GM06990 (cell line): ENCODE data around the gene LTBP3.

Experiments used
- DNase-seq: peaks from one replicate; pipeline ENCODE4 v3.0.0-alpha.2; 2011; ENCODE audit not compliant: insufficient read length; ENCODE audit errors: extremely low read depth
- H3K27me3 ChIP-seq: replicated peaks from 2 replicates; pipeline ENCODE4 v1.6.0; 2011; ENCODE audit warnings: low read length; ENCODE audit not compliant: control insufficient read depth, insufficient read depth
- H3K36me3 ChIP-seq: 2 replicates; pipeline ENCODE4 v1.5.1; 2011; ENCODE audit warnings: low read length; ENCODE audit not compliant: control insufficient read depth, insufficient read depth
- H3K4me3 ChIP-seq: replicated peaks from 2 replicates; pipeline ENCODE4 v1.5.1; 2011; ENCODE audit warnings: low read depth, mild to moderate bottlenecking, control low read depth, low read length
- CTCF ChIP-seq: IDR thresholded peaks from 2 replicates; pipeline ENCODE4 v1.5.1; 2011; ENCODE audit warnings: low read length, control low read depth, mild to moderate bottlenecking, inconsistent platforms; ENCODE audit not compliant: insufficient read depth, poor library complexity, severe bottlenecking

Gene LTBP3

GRCh38 chr11:65492637-65493366 lies 65.4 kb downstream of the LTBP3 start:
- DNase-seq = peak; percentile 72
- peak overlapping the region; percentile 41 for H3K4me3 ChIP-seq
- TF ChIP-seq CTCF = no peak
- no peaks in the 10 kb centered on the region for H3K27me3 ChIP-seq
- no peaks in the 10 kb centered on the region for H3K36me3 ChIP-seq

- Histone ChIP-seq H3K4me3 (0 out of 2 replicates have a peak overlapping the region, but pooled peaks have one; percentile 5), H3K36me3 (no peaks in the 10 kb centered on the region), H3K27me3 (no peaks in the 10 kb centered on the region)
- no peak for TF ChIP-seq CTCF
- no peak for DNase-seq
These were observed 65.8 kb downstream of the LTBP3 start for GRCh38 chr11:65492387-65492636.

DNA sequence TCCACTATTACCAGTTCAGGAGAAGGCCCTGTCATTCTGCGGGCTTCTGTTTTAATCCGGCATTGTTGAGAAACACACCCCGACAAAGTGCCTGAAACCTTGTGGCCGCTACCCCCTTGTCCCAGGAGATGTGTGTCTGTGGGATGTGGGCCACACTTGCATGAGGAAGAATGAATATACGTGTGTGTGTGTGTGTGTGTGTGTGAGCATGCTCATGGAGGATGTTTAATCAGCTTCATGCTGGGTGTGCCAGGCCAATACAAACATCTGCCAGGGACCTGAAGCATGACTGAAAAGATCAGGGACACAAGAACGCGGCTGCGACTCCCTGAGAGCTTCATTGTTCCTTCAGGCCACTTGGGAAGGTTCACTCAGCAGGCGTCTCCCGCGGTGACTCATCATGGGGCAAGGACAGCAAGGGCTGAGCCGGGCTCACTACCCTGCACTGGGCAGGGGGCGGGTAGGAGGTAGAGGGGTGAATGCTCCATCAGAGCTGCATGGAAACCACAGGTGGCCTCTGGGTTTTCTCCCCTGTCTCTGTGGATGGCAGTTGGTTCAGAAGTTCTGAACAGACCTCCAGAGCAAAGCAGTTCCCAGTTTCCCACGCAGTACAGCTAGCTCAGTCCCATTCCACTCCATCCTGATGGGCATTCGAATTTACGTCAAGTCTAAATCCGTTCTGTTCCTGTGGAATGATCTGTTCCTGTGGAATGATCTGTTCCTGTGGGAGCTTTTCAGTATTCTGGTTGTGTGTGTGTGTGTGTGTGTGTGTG lies 66.4 kb downstream of the LTBP3 start:
- H3K4me3 ChIP-seq = no peak overlapping the region
- no peaks in the 10 kb centered on the region for H3K36me3 ChIP-seq
- no peak for TF ChIP-seq CTCF
- DNase-seq = peak; percentile 58
- no peaks in the 10 kb centered on the region for H3K27me3 ChIP-seq

GRCh38 chr11:65491163-65491465 lies 67.0 kb downstream of the LTBP3 start:
- Histone ChIP-seq H3K4me3 (no peak overlapping the region), H3K36me3 (no peaks in the 10 kb centered on the region), H3K27me3 (no peaks in the 10 kb centered on the region)
- no peak for TF ChIP-seq CTCF
- no peak for DNase-seq

DNA sequence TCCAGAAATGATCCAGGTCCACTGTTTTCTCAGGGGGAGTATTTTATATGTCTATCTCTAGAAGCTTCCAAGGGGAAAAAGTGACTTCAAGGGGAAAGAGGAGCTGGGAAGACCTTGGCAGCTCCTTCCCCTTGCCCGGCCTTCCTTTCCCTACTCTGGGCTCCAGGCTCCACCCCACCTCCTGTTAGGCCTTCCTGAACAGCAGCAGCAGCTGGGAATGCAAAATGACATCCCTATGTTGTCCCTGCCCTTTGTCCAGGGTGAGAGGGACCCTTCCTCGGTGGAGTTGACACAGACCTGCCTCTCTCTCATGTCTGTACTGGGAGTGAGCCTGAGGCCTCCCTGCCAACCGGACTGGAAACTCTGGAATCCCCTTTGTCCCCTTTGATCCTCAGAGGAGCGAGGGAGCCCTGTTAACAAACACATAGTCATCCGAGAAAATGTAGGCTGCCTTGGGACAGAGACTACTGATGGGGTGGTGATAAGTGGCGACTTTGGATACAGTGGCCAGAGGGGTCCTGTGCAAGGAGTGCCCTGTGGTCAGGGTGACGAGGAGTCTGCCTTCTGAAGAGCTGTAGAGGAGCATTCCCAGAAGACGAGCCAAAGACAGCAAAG lies 68.3 kb downstream of the LTBP3 start:
- TF ChIP-seq CTCF = no peak

More for the DNA sequence above, 68.3 kb downstream of the LTBP3 start:
- Histone ChIP-seq H3K36me3 (no peaks in the 10 kb centered on the region), H3K4me3 (no peak overlapping the region), H3K27me3 (no peaks in the 10 kb centered on the region)
- DNase-seq = no peak
